GF-D8 (cell line): ENCODE results near the gene KLK8.

ENCODE experiments used
- DNase-seq: peaks from one replicate; lab custom pipeline; 2025; lab: John Stamatoyannopoulos, UW

KLK8 gene, protein sequence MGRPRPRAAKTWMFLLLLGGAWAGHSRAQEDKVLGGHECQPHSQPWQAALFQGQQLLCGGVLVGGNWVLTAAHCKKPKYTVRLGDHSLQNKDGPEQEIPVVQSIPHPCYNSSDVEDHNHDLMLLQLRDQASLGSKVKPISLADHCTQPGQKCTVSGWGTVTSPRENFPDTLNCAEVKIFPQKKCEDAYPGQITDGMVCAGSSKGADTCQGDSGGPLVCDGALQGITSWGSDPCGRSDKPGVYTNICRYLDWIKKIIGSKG

GRCh38 chr19:51001515-51001914 lies at the start of gene KLK8:
Gene KLK8, minus strand, starts transcription at chr19:51001604. Its CDS starts 437 bp downstream, at chr19:51001167.
- no peak for DNase-seq

GRCh38 chr19:51047031-51047335 lies 45.6 kb upstream of the KLK8 start:
- no peak for DNase-seq

- no peak for DNase-seq
Observed at GRCh38 chr19:51044327-51044726, 42.9 kb upstream of the KLK8 start.

DNA sequence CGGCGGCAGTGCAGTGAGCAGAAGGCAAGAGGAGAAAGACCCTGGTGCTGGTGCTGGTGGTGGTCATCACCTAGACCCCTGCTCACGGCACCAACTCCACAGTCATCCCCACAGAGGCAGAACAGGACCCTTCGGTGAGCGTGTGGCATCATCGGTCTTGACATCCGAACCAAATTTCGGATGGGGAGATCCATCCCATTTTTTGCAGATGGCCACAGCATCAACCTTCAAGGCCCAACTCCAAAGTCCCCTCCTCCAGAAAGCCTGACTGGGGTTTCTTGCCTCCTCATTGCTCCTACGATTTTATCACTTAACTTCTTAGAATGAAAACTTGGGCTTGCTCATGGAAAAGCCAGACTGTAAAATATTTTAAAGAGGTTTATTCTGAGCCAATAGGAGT lies 42.1 kb upstream of the KLK8 start:
- DNase-seq: no peak

DNA sequence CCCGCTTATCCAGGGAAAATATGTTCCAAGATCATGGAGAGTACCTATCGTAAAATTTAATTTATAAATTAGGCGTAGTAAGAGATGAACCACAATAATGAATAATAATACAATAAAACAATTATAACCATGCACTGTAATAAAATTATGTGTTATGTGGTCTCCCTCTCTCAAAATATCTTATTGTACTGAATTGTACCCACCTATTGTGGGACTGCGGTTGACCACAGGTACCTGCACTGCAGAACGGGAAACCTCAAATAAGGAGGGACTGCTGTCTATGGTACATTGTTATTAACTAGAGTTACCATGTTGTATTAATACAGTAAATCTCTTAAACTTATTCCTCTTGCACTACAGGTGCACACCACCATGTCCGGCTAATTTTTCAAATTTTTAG lies 38.7 kb upstream of the KLK8 start:
- DNase-seq: no peak

DNA sequence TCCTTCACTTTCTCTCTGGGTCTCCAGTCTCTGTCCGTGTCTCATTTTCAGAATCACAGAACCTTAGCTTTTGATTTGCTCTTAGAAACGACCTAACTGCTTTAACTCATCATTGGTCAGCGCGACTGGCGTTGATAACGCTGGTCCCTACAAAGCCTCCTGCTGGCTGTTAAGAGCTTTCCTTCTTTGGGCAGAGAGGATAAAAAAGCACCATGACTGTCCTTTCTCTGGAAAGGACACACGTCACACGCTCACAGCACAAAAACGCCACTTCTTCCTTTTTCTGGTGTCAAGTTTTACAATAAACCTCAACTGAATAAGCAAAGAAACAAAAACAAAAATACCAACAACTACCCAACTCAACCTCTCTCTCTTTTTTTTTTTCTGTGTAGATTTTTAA lies 35.1 kb upstream of the KLK8 start:
- DNase-seq: no peak

DNA sequence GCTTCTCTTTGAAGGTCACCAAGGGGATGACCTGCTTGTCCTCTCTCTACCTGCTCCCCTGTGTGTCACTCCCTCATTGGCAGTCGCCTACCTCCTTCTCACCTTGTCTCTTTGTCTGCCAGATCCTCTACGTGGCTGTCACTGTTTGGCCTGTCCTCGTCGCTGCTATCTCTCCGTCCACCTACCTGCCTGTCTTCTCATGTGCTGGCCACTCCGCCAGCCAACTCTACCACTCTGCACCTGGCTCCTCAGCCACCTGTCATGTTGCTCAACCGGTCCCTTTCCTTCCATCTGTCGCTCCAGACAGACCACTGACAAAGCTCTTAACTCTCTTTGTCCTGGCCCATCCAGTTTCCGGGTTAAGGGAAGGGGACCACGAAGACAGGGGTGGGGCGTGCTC lies 33.3 kb upstream of the KLK8 start, which contains the start of gene KLK12:
Gene KLK12 (minus strand): TSS at position 299 of the 400 bp plus-strand sequence. CDS start 381 bp downstream, outside the sequence.
- no peak for DNase-seq

- DNase-seq: no peak
Observed at GRCh38 chr19:51031880-51032225, 30.4 kb upstream of the KLK8 start.

- DNase-seq: no peak
Observed at GRCh38 chr19:51031220-51031879, 29.9 kb upstream of the KLK8 start.

DNA sequence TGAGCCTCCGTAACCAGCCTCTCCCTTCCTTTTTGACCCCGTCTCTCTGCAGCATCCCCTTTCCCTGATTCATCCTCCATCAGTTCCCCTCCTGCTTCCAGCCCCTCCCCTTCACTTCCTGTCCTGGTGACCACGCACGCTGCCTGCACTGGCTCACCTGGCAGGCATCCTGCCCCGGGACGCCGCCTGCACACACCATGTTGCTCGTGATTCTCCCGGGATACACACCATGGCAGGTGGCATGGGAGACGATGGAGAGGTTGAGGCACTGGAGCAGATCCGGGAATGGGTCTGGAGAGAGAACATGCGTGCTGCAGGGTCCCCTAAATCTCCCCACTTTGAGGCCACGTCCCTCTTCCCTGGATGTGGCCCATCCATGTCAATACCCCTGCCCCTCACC lies 29.2 kb upstream of the KLK8 start:
- DNase-seq: no peak

DNA sequence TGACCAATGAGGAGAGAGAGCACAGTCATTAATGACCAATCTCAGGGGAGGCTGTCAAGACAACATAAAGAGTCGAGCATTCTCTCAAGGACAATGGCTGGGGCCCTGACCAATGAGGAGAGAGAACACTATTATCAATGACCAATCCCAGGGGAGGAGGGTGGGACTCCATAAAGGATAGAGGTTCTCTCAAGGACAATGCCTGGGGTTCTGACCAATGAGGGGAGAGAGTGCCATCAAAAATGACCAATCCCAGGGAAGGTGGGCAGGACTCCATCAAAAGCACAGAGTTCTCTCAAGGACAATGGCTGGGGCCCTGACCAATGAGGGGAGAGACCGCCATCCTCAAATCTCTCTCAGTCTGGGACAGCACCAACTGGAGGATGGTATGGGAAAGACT lies 28.3 kb upstream of the KLK8 start:
- no peak for DNase-seq

DNA sequence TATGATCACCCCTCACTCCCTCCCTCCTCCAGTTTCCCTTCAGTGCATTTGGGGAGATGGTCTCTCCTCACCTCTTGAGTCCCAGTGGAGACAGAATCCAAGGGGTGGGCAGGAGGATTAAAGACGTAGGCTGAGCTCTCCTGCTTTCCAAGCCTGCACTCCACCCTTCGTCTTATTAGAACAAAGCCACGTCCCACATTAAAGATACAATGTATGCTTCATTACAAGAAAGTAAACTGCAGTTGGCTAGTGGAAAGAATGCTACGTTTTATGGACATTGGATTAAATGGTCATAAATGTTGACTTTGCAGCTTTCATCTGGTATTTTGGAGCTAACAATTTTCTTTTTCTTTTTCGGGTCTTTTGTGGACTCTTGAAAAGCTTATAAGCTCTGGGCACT lies 26.5 kb upstream of the KLK8 start:
- DNase-seq: no peak

DNA sequence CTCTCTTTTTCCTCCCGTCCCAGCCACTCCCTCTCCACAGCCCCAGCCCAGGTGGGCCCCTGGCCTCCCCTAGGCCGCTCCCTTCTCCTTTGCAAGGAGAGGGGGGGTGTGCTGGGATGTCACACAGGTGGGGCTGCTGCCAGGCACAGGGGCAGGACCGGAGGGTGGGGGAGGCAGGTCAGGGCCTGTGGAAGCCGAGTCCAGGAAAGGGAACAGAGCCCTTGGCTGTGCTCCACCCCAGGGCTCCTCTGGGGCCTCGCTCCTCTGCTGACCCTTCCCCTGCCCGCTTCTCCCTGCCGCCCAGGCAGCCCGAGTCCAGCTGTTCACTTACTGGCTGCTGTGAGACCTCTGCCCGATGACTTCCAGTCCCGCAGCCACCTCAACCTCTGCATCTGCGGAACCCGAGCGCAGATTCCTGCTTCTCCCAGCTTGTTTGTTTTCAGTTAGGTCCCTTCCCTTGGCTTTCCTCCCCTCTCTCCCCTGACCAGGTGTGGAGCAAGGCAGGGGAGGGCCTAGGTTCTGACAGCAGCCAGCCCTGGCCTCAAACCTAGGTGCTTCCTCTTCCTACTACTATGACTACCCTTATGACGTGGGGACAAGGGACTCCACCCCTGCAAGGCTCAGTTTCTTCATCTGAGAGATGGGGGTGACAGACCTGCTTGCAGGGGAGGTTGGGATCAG lies 25.9 kb upstream of the KLK8 start:
- DNase-seq: no peak

DNA sequence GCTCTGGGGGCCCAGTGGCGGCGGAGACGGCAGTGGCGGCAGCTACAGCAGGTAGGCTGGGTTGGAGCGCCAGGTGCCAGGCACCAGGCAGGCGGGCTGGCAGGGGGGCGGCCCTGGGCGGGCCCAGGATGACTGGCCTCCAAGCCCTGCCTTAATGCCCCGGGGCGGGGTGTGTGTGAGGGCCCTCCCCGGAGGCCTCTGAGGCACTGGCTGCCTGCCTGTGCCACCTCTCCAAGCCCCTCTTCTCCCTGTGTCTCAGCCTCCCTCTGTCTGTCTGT lies 25.1 kb upstream of the KLK8 start, which contains the start of gene KLK11:
Gene KLK11 (minus strand): TSS at position 63 of the 278 bp plus-strand sequence. CDS start 985 bp downstream, outside the sequence.
- DNase-seq: no peak

DNA sequence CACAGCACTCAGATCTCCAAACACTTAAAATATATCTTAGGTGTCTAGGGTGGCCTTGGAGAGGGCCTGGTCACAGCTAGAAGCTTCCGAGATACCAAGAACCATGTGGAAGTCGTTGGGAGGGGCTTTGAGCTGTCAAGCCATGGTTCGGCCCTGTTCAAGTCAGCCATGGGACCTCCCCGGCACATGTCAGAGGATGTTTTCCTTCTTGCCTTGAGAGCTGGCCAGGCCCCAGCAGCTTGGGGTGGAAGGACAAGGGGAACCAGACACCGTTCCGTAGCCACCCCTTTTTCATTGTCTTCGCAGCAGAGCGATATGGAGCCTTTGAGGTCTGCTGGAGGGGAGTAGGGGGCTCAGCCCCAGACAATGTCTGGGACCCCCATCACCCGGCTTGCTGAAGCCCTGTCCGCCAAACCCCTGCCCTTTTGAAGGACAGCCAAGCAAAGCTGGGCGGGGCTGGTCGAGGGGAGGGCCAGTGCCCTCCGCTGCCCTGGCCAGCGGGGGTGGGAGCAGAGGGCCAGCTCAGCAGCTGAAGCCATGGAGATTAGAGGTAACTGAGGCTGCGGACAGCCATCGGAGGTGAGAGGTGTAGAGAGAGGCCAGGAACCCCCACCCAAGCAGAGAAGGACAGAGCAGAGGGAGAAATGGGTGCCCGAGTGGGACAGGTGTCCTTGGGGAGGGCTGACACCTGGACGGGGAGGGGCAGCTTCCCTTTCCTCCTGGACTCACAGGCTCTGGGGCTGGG lies 24.6 kb upstream of the KLK8 start:
- DNase-seq: no peak

GRCh38 chr19:51025401-51025800 lies 24.0 kb upstream of the KLK8 start:
- no peak for DNase-seq

- DNase-seq: no peak
Observed at GRCh38 chr19:51024924-51025323, 23.5 kb upstream of the KLK8 start.

GRCh38 chr19:51023946-51024345 lies 22.5 kb upstream of the KLK8 start:
- no peak for DNase-seq

DNA sequence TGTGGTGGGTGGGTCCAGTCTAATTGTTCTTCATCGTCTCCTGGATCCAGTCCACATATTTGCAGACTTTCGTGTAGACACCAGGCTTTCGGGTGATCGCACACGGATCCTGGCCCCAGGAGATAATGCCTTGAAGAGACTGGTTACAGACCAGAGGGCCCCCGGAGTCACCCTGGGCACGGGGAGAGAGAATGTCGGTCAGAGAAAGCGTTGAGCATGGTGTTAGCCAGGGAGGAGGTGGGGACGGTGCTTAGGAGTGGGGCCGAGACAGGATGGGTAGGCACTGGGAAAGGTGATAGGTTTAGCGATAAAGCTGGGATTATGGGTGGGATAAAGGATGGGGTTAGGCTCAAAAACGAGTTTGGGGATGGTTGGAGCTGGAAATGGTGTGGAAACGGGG lies 21.1 kb upstream of the KLK8 start:
- no peak for DNase-seq

DNA sequence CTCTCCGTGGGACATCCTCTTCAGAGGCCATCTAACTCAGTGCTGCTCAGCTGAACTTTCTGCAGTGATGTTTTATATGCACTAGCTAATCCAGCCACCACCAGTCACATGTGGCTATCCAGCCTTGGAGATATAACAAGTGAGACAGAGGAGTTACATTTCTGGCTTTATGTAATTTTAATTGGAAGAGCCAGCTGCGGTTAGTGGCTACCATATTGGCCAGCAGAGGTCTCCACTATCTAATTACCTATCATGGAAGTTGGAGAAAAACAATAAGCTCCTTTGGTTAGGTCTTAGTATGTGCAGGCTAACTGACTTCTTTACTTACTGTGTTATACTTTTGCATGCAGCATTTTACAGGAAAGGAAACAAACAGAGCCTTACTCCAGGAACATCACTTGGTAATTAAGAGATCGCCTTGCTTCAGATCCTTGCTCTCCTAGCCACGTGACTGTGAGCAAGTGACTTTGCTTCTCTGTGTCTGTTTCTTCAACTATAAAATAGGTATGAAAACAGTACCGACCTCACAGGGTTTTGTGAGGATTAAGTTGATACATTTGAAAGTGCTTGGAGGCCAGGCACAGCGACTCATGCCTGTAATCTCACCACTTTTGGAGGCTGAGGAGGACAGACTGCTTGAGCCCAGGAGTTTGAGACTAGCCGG lies 19.7 kb upstream of the KLK8 start:
- DNase-seq: peak; percentile 3

GRCh38 chr19:51019544-51019925 lies 18.1 kb upstream of the KLK8 start, which contains the start of gene KLK10:
Gene KLK10, minus strand, starts transcription at chr19:51019709. Its CDS starts 579 bp downstream, at chr19:51019130.
- no peak for DNase-seq
